ENCODE results near the gene MIOX.

DNA sequence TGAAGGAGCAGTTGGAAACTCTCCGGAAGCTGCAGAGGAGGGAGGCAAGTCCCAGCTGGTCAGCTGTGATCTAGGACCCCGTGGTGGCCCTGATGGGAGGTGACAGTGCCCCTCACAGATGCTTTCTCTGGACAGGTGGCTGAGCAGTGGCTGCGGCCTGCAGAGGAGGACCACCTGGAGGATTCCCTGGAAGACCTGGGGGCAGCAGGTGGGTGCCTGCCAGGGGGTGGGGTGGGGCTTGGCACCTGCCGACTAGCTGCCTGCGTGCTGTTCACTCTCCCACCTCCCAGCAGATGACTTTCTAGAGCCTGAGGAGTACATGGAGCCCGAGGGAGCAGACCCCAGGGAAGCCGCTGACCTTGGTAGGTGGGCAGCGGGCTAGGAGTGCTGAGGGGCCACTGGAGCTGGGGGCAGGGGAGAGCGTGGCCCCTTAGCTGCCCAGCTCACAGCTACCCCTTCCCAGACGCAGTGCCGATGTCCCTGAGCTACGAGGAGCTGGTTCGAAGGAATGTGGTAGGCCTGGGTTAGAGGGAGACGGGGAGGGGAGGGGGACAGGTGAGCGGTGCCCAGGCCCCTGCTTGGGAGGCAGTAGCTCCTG is 35.6 kb downstream of the MIOX start:
- TF ChIP-seq POLR2A (IDR thresholded peaks at IDR 0.05) (no peak), CTCF (IDR thresholded peaks at IDR 0.05) (no peak), POLR2AphosphoS5 (IDR thresholded peaks at IDR 0.05) (no peak)
